ENCODE results near the gene STAM. TPM values are rescaled to one million over a fixed set of nuclear protein-coding genes. Genes with fewer than 3 reads are reported as not detected.
"Not testable (repeated sequence)": the region's sequence is repeated elsewhere in the genome, so short reads cannot be mapped to it uniquely, and the experiment has no call there.

The STAM gene
- polyA plus RNA-seq, 4 donors, result 8.4 to 17.2 (median 10.8) TPM

GRCh38 chr10:17712053-17712452 is 68.1 kb downstream of the STAM start:
- Histone ChIP-seq H3K9me3 (ENCODE audit: control insufficient read depth in 2 of 2, insufficient read depth in 1 of 2, low read depth in 1 of 2, low read length in 1 of 2) (no peaks in the 10 kb centered on the region), H3K27me3 (ENCODE audit: control insufficient read depth in 3 of 3, insufficient read depth in 3 of 3, low read length in 3 of 3) (no peaks in the 10 kb centered on the region), H3K27ac (ENCODE audit: low read depth in 1 of 3, low read length in 2 of 3) (no peak overlapping the region), H3K36me3 (ENCODE audit: control insufficient read depth in 3 of 3, insufficient read depth in 2 of 3, low read depth in 1 of 3, low read length in 3 of 3) (peaks cover 15 to 27% (median 27%) of the 10 kb centered on the region in 3 donors), H3K4me1 (ENCODE audit: control insufficient read depth in 3 of 3, insufficient read depth in 2 of 3, low read depth in 1 of 3, low read length in 2 of 3) (no peaks in the 10 kb centered on the region), H3K4me3 (ENCODE audit: low read depth in 1 of 3, low read length in 3 of 3) (no peak overlapping the region)
- 97 to 100% (median 98%) methylated on average over 5 of the region's 5 CpGs for WGBS, 3 donors
- FAIRE-seq (no peak), DNase-seq (no peak)

DNA sequence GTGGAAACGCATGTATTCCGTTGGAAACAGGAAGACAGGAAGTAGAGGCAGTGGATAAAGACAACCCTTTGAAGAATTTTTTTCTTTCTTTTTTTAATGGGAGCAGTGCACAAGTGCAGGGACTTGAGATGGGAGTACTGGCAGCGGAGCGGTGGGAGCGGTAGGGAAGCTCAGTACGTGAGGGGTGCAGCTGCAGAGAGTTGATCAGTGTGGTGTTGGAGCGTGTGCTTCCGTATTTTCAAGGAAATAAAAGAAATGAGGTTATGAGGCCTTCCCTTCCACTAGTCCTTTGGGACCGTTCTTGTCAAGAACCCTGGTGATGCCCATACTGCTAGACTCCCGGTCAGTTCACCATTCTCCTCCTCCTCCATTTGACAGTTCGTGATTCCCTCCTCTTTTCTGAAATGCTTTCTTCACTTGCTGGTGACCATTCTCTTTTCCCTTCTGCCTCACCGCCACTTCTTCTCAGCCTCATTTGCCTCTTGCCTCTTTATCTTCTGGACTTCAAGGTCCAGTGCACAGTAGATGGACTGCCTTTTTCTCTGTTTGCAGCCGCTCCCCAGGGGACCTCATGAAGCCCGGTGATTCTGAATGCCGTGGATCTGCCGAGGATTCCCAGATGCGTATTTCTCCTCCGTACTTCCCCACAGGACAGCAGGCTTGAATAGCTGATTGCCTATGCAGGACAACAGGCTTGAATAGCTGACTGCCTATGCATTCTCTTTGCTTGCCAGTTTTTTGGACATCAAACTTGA is 68.9 kb downstream of the STAM start:
- no peak for DNase-seq
- H3K27me3 ChIP-seq (ENCODE audit: control insufficient read depth in 3 of 3, insufficient read depth in 3 of 3, low read length in 3 of 3), result no peaks in the 10 kb centered on the region
- H3K36me3 ChIP-seq (ENCODE audit: control insufficient read depth in 3 of 3, insufficient read depth in 2 of 3, low read depth in 1 of 3, low read length in 3 of 3), result peaks cover 15 to 28% (median 27%) of the 10 kb centered on the region in 3 donors
- no peak overlapping the region for H3K27ac ChIP-seq (ENCODE audit: low read depth in 1 of 3, low read length in 2 of 3)
- FAIRE-seq, result no peak
- no peaks in the 10 kb centered on the region for H3K9me3 ChIP-seq (ENCODE audit: control insufficient read depth in 2 of 2, insufficient read depth in 1 of 2, low read depth in 1 of 2, low read length in 1 of 2)
- no peak overlapping the region for H3K4me3 ChIP-seq (ENCODE audit: low read depth in 1 of 3, low read length in 3 of 3)
- H3K4me1 ChIP-seq (ENCODE audit: control insufficient read depth in 3 of 3, insufficient read depth in 2 of 3, low read depth in 1 of 3, low read length in 2 of 3), result no peaks in the 10 kb centered on the region
- 84 to 96% (median 94%) methylated on average over 18 of the region's 18 CpGs for WGBS, 3 donors

GRCh38 chr10:17713758-17714157 is 69.8 kb downstream of the STAM start:
- no peaks in the 10 kb centered on the region for H3K9me3 ChIP-seq (ENCODE audit: control insufficient read depth in 2 of 2, insufficient read depth in 1 of 2, low read depth in 1 of 2, low read length in 1 of 2)
- DNase-seq (no peak), FAIRE-seq (no peak)
- H3K4me3 ChIP-seq (ENCODE audit: low read depth in 1 of 3, low read length in 3 of 3), result no peak overlapping the region
- peaks cover 13 to 26% (median 26%) of the 10 kb centered on the region in 3 donors for H3K36me3 ChIP-seq (ENCODE audit: control insufficient read depth in 3 of 3, insufficient read depth in 2 of 3, low read depth in 1 of 3, low read length in 3 of 3)
- H3K27ac ChIP-seq (ENCODE audit: low read depth in 1 of 3, low read length in 2 of 3), result no peak overlapping the region
- WGBS, 3 donors, result 94 to 97% (median 96%) methylated on average over 10 of the region's 10 CpGs
- H3K27me3 ChIP-seq (ENCODE audit: control insufficient read depth in 3 of 3, insufficient read depth in 3 of 3, low read length in 3 of 3), result no peaks in the 10 kb centered on the region
- no peaks in the 10 kb centered on the region for H3K4me1 ChIP-seq (ENCODE audit: control insufficient read depth in 3 of 3, insufficient read depth in 2 of 3, low read depth in 1 of 3, low read length in 2 of 3)

GRCh38 chr10:17716161-17716560 is 72.2 kb downstream of the STAM start:
- DNase-seq (no peak), FAIRE-seq (no peak)
- no peaks in the 10 kb centered on the region for H3K9me3 ChIP-seq (ENCODE audit: control insufficient read depth in 2 of 2, insufficient read depth in 1 of 2, low read depth in 1 of 2, low read length in 1 of 2)
- H3K27me3 ChIP-seq (ENCODE audit: control insufficient read depth in 3 of 3, insufficient read depth in 3 of 3, low read length in 3 of 3), result no peaks in the 10 kb centered on the region
- H3K27ac ChIP-seq (ENCODE audit: low read depth in 1 of 3, low read length in 2 of 3), result no peak overlapping the region
- 92 to 95% (median 94%) methylated on average over 4 of the region's 4 CpGs for WGBS, 3 donors
- H3K4me3 ChIP-seq (ENCODE audit: low read depth in 1 of 3, low read length in 3 of 3), result no peak overlapping the region
- H3K4me1 ChIP-seq (ENCODE audit: control insufficient read depth in 3 of 3, insufficient read depth in 2 of 3, low read depth in 1 of 3, low read length in 2 of 3), result no peaks in the 10 kb centered on the region
- peaks cover 6 to 21% (median 16%) of the 10 kb centered on the region in 3 donors for H3K36me3 ChIP-seq (ENCODE audit: control insufficient read depth in 3 of 3, insufficient read depth in 2 of 3, low read depth in 1 of 3, low read length in 3 of 3)

DNA sequence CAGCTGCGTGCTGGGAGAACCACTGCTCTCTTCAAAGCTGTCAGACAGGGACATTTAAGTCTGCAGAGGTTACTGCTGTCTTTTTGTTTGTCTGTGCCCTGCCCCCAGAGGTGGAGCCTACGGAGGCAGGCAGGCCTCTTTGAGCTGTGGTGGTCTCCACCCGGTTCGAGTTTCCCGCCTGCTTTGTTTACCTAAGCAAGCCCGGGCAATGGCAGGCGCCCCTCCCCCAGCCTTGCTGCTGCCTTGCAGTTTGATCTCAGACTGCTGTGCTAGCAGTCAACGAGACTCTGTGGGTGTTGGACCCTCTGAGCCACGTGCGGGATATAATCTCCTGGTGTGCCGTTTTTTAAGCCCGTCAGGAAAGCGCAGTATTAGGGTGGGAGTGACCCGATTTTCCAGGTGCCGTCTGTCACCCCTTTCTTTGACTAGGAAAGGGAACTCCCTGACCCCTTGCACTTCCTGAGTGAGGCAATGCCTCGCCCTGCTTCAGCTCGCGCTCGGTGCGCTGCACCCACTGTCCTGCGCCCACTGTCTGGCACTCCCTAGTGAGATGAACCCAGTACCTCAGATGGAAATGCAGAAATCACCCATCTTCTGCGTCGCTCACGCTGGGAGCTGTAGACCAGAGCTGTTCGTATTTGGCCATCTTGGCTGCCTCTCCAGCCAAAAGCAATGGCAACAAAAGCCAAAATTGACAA is 78.5 kb downstream of the STAM start:
- H3K4me3 ChIP-seq (ENCODE audit: low read depth in 1 of 3, low read length in 3 of 3); H3K36me3 ChIP-seq (ENCODE audit: control insufficient read depth in 3 of 3, insufficient read depth in 2 of 3, low read depth in 1 of 3, low read length in 3 of 3); FAIRE-seq; DNase-seq; H3K9me3 ChIP-seq (ENCODE audit: control insufficient read depth in 2 of 2, insufficient read depth in 1 of 2, low read depth in 1 of 2, low read length in 1 of 2); H3K4me1 ChIP-seq (ENCODE audit: control insufficient read depth in 3 of 3, insufficient read depth in 2 of 3, low read depth in 1 of 3, low read length in 2 of 3); H3K27me3 ChIP-seq (ENCODE audit: control insufficient read depth in 3 of 3, insufficient read depth in 3 of 3, low read length in 3 of 3); H3K27ac ChIP-seq (ENCODE audit: low read depth in 1 of 3, low read length in 2 of 3): not testable (repeated sequence)
- 92 to 98% (median 98%) methylated on average over 22 to 24 of the region's 25 CpGs for WGBS, 3 donors

GRCh38 chr10:17725703-17726102 is 81.8 kb downstream of the STAM start:
- no peak for DNase-seq
- H3K27me3 ChIP-seq (ENCODE audit: control insufficient read depth in 3 of 3, insufficient read depth in 3 of 3, low read length in 3 of 3), result no peaks in the 10 kb centered on the region
- 73 to 88% (median 74%) methylated on average over 7 of the region's 7 CpGs for WGBS, 3 donors

DNA sequence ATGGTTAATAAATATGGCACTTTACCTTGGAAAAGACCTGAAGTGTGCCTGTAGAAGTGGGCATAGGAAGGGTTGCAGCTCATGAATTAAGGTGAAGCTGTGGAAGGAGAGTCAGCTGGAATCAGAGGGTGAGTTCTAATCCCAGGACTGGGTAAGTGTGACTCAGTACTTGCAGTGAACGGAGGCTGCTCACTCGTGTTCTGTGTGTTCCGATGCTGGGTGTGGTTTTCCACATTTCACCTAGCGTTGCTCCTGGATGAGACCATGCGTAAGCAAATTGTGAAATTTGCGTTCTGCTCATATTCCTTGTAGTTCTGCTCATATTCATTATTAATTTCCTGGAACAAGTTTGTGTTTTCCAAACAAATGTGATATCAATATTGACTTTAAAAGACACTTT is 85.7 kb downstream of the STAM start:
- Histone ChIP-seq H3K9me3 (ENCODE audit: control insufficient read depth in 2 of 2, insufficient read depth in 1 of 2, low read depth in 1 of 2, low read length in 1 of 2) (no peaks in the 10 kb centered on the region), H3K27me3 (ENCODE audit: control insufficient read depth in 3 of 3, insufficient read depth in 3 of 3, low read length in 3 of 3) (no peaks in the 10 kb centered on the region), H3K36me3 (ENCODE audit: control insufficient read depth in 3 of 3, insufficient read depth in 2 of 3, low read depth in 1 of 3, low read length in 3 of 3) (peaks cover 0 to 1% (median 0%) of the 10 kb centered on the region in 3 donors), H3K4me1 (ENCODE audit: control insufficient read depth in 3 of 3, insufficient read depth in 2 of 3, low read depth in 1 of 3, low read length in 2 of 3) (peaks cover 0 to 4% (median 2%) of the 10 kb centered on the region in 3 donors), H3K27ac (ENCODE audit: low read depth in 1 of 3, low read length in 2 of 3) (no peak overlapping the region), H3K4me3 (ENCODE audit: low read depth in 1 of 3, low read length in 3 of 3) (no peak overlapping the region)
- no peak for DNase-seq
- WGBS, 3 donors, result 92 to 95% (median 93%) methylated on average over 6 of the region's 6 CpGs
- FAIRE-seq, result no peak

More at GRCh38 chr10:17725703-17726102, 81.8 kb downstream of the STAM start:
- Histone ChIP-seq H3K4me1 (ENCODE audit: control insufficient read depth in 3 of 3, insufficient read depth in 2 of 3, low read depth in 1 of 3, low read length in 2 of 3) (no peaks in the 10 kb centered on the region), H3K4me3 (ENCODE audit: low read depth in 1 of 3, low read length in 3 of 3) (no peak overlapping the region), H3K9me3 (ENCODE audit: control insufficient read depth in 2 of 2, insufficient read depth in 1 of 2, low read depth in 1 of 2, low read length in 1 of 2) (peaks cover 0 to 5% of the 10 kb centered on the region in 2 donors), H3K36me3 (ENCODE audit: control insufficient read depth in 3 of 3, insufficient read depth in 2 of 3, low read depth in 1 of 3, low read length in 3 of 3) (peaks cover 0 to 7% (median 1%) of the 10 kb centered on the region in 3 donors), H3K27ac (ENCODE audit: low read depth in 1 of 3, low read length in 2 of 3) (no peak overlapping the region)
- no peak for FAIRE-seq

- peaks cover 0 to 4% (median 2%) of the 10 kb centered on the region in 3 donors for H3K4me1 ChIP-seq (ENCODE audit: control insufficient read depth in 3 of 3, insufficient read depth in 2 of 3, low read depth in 1 of 3, low read length in 2 of 3)
- DNase-seq (no peak), FAIRE-seq (no peak)
- H3K36me3 ChIP-seq (ENCODE audit: control insufficient read depth in 3 of 3, insufficient read depth in 2 of 3, low read depth in 1 of 3, low read length in 3 of 3), result peaks cover 0 to 1% (median 0%) of the 10 kb centered on the region in 3 donors
- no peak overlapping the region for H3K4me3 ChIP-seq (ENCODE audit: low read depth in 1 of 3, low read length in 3 of 3)
- H3K27ac ChIP-seq (ENCODE audit: low read depth in 1 of 3, low read length in 2 of 3), result no peak overlapping the region
- H3K9me3 ChIP-seq (ENCODE audit: control insufficient read depth in 2 of 2, insufficient read depth in 1 of 2, low read depth in 1 of 2, low read length in 1 of 2), result no peaks in the 10 kb centered on the region
- 80 to 87% (median 86%) methylated on average over 8 of the region's 8 CpGs for WGBS, 3 donors
- H3K27me3 ChIP-seq (ENCODE audit: control insufficient read depth in 3 of 3, insufficient read depth in 3 of 3, low read length in 3 of 3), result peaks cover 0 to 3% (median 0%) of the 10 kb centered on the region in 3 donors
Observed at GRCh38 chr10:17730667-17731066, 86.7 kb downstream of the STAM start.
